Measurements from ENCODE around the gene ATG5. TPM values are rescaled to one million over a fixed set of nuclear protein-coding genes. Genes with fewer than 3 reads are reported as not detected.

Gene ATG5
- total RNA-seq, 1 donor from 2014 or later, result 32.8 TPM

DNA sequence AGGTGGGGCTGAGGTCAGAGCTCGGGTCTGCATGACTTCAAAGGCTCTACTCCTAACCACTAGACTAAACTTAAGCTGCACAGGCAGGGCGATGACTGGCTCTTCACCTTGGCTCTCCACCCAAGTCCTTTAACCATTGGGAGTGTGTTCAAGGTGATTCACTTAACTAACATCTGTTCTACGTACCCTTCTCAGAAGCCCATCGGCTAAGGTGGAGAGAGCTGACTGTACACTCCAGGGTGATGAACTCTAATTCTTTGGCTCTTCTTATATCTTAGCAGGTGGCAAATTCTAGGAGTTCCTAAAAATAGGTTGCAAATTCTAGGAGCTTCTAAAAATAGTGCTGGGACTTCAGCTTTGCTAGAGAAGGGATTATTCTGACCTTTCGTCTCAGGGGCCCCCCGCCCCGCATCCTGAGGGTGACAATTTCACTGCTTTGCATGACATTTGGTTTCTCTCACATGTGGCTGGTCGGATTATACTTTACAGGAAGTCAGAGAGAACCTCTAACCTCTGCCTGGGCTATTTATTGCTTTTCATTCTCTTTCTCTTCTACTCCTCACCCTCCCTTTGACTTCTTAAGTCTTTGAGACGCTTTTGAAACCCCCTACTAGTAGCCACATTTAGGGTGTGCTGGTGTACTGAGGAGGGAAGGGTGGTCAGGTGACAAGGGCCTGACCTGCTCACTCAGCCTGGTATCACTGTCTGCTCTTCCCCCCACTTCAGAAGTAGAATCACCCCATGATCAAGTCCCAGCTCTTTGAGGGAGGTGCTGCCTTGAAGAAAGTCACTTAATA is 183.9 kb downstream of the ATG5 start:
- DNase-seq (ENCODE audit: low read depth), result no peak
- H3K36me3 ChIP-seq (ENCODE audit: control insufficient read depth, insufficient read depth, low read length), result no peaks in the 10 kb centered on the region
- no peak for TF ChIP-seq CTCF (IDR thresholded peaks at IDR 0.05; ENCODE audit: insufficient read depth, low read length, poor library complexity, severe bottlenecking)
- H3K4me3 ChIP-seq (ENCODE audit: low read depth, low read length), result no peak overlapping the region
- no peaks in the 10 kb centered on the region for H3K27me3 ChIP-seq (ENCODE audit: control insufficient read depth, insufficient read depth, low read length)

- Histone ChIP-seq H3K27me3 (ENCODE audit: control insufficient read depth, insufficient read depth, low read length) (no peaks in the 10 kb centered on the region), H3K4me3 (ENCODE audit: low read depth, low read length) (no peak overlapping the region), H3K36me3 (ENCODE audit: control insufficient read depth, insufficient read depth, low read length) (no peaks in the 10 kb centered on the region)
- no peak for TF ChIP-seq CTCF (IDR thresholded peaks at IDR 0.05; ENCODE audit: insufficient read depth, low read length, poor library complexity, severe bottlenecking)
- DNase-seq (ENCODE audit: low read depth), result no peak
Observed at GRCh38 chr6:106138151-106138550, 187.4 kb downstream of the ATG5 start.

DNA sequence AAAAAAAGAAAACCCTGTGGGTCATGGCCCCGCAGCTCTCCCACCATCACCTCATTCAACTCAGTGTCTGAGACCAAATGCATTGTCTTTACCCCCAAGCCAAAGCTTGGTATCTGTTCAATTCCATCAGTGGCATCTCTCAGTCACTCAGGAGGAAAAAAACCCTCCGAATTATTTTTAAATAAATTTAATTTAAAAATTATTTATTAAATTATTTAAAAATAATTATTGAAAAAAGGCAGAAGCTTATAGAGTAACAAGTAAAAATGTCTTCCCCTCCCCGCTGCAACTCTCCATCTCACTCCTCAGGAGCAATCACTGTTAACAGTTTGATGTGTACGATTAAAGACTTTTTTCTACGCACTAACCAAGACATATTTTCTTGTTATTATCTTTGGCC is 188.7 kb downstream of the ATG5 start:
- Histone ChIP-seq H3K4me3 (ENCODE audit: low read depth, low read length) (no peak overlapping the region), H3K27me3 (ENCODE audit: control insufficient read depth, insufficient read depth, low read length) (no peaks in the 10 kb centered on the region), H3K36me3 (ENCODE audit: control insufficient read depth, insufficient read depth, low read length) (no peaks in the 10 kb centered on the region)
- no peak for TF ChIP-seq CTCF (IDR thresholded peaks at IDR 0.05; ENCODE audit: insufficient read depth, low read length, poor library complexity, severe bottlenecking)
- no peak for DNase-seq (ENCODE audit: low read depth)

DNA sequence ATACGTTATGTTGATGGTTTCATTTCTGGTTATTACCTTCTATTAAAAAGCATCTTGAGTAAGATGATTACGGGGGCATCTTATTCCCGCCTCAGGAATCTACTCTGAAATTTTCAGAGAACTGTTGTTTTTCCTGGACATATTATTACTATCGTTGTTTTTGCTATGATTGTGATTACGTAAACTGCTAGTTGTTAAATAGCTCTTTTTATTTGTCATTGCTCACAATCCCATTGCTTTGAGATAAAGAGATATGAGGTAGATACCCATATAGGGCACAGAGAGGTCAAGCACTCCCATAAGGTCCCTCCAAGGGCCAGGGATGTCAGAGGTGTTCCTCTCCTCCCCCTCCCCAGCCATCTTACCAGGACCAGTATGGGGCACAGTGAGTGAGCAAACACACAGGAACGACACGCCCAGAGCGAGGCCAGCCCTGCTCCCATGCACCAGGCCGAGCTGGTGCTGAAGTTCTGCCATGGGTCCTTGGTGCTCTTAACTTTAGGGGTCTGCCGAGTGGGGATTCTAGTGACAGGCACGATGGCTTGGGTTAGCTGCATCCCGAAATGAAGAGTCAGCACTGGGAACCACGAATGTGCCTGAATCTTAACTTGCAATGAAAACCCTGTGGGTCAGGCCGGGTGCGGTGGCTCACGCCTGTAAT is 189.5 kb downstream of the ATG5 start:
- no peak for TF ChIP-seq CTCF (IDR thresholded peaks at IDR 0.05; ENCODE audit: insufficient read depth, low read length, poor library complexity, severe bottlenecking)
- Histone ChIP-seq H3K4me3 (ENCODE audit: low read depth, low read length) (no peak overlapping the region), H3K36me3 (ENCODE audit: control insufficient read depth, insufficient read depth, low read length) (no peaks in the 10 kb centered on the region), H3K27me3 (ENCODE audit: control insufficient read depth, insufficient read depth, low read length) (no peaks in the 10 kb centered on the region)
- no peak for DNase-seq (ENCODE audit: low read depth)

GRCh38 chr6:106134906-106135634 is 190.5 kb downstream of the ATG5 start:
- Histone ChIP-seq H3K36me3 (ENCODE audit: control insufficient read depth, insufficient read depth, low read length) (no peaks in the 10 kb centered on the region), H3K4me3 (ENCODE audit: low read depth, low read length) (no peak overlapping the region), H3K27me3 (ENCODE audit: control insufficient read depth, insufficient read depth, low read length) (no peaks in the 10 kb centered on the region)
- TF ChIP-seq CTCF (IDR thresholded peaks at IDR 0.05; ENCODE audit: insufficient read depth, low read length, poor library complexity, severe bottlenecking), result no peak
- DNase-seq (ENCODE audit: low read depth), result no peak

Other genes with a start within 250 kb of the ATG5 start
- gene PRDM1, start 239.4 kb downstream of the ATG5 start, total RNA-seq, result 2.7 and 4.5 TPM in 2 replicates
- 4.4 TPM in 2 replicates for gene CRYBG1, start 35.0 kb upstream of the ATG5 start, total RNA-seq